CD4-positive, CD25-positive, alpha-beta regulatory T cell (primary cell): Measurements from ENCODE around the gene RNASE13. TPM values are rescaled to one million over a fixed set of nuclear protein-coding genes. Genes with fewer than 3 reads are reported as not detected.

Experiments
- ATAC-seq, 2 donors: fragments of 150-1000 bp; cut with Tn5 transposase; one replicate each; pipeline ENCODE4 v1.10.0; 2021; ENCODE audit warnings: low read depth in 2 of 2, moderate number of reproducible peaks in 2 of 2, moderate library complexity in 1 of 2
- DNase-seq, 3 donors: peaks; one replicate each; pipeline versions ENCODE4 v3.0.0 to v3.0.0-alpha.2; 2012 to 2022; ENCODE audit warnings: mixed read lengths in 1 of 3
- H3K27ac ChIP-seq: one replicate; pipeline ENCODE4 v1.7.0; 2013; ENCODE audit warnings: mild to moderate bottlenecking, low read length; ENCODE audit not compliant: insufficient read depth, poor library complexity, severe bottlenecking
- H3K27me3 ChIP-seq: one replicate; pipeline ENCODE4 v1.7.0; 2013; ENCODE audit warnings: low read length; ENCODE audit not compliant: control insufficient read depth, insufficient read depth
- H3K36me3 ChIP-seq: one replicate; pipeline ENCODE4 v1.7.0; 2013; ENCODE audit warnings: mild to moderate bottlenecking, low read length, moderate library complexity; ENCODE audit not compliant: control insufficient read depth, insufficient read depth
- H3K4me1 ChIP-seq: 2 replicates; pipeline ENCODE4 v1.7.0; 2013; ENCODE audit warnings: mild to moderate bottlenecking, low read length; ENCODE audit not compliant: insufficient read depth, control insufficient read depth, poor library complexity, severe bottlenecking
- H3K4me3 ChIP-seq: one replicate; pipeline ENCODE4 v1.7.0; 2013; ENCODE audit warnings: low read depth, mild to moderate bottlenecking, low read length, moderate library complexity
- H3K9me3 ChIP-seq, 2 experiments: 1 replicate in 1 of 2; 2 replicates in 1 of 2; pipeline ENCODE4 v1.7.0; 2013; ENCODE audit warnings: low read length in 2 of 2, mild to moderate bottlenecking in 1 of 2, moderate library complexity in 1 of 2; ENCODE audit not compliant: control insufficient read depth in 2 of 2
- H3K27ac Mint-ChIP-seq, 3 donors: one replicate each; pipeline ENCODE4 v1.8.0; 2020 to 2022; ENCODE audit warnings: mild to moderate bottlenecking in 3 of 3, mixed read lengths in 3 of 3, moderate library complexity in 2 of 3
- H3K27me3 Mint-ChIP-seq: one replicate; pipeline ENCODE4 v1.8.0; 2022; ENCODE audit warnings: mild to moderate bottlenecking, mixed read lengths
- H3K36me3 Mint-ChIP-seq: one replicate; pipeline ENCODE4 v1.8.0; 2020; ENCODE audit warnings: mixed read lengths
- H3K4me1 Mint-ChIP-seq, 4 donors: one replicate each; pipeline ENCODE4 v1.8.0; 2020 to 2022; ENCODE audit warnings: mixed read lengths in 4 of 4, mild to moderate bottlenecking in 1 of 4
- H3K4me3 Mint-ChIP-seq, 4 donors: one replicate each; pipeline ENCODE4 v1.8.0; 2020 to 2022; ENCODE audit warnings: mild to moderate bottlenecking in 4 of 4, mixed read lengths in 4 of 4, moderate library complexity in 3 of 4
- H3K9me3 Mint-ChIP-seq, 7 donors: one replicate each; pipeline ENCODE4 v1.8.0; 2020 to 2022; ENCODE audit warnings: mixed read lengths in 7 of 7, mild to moderate bottlenecking in 3 of 7, moderate library complexity in 2 of 7
- polyA plus RNA-seq, 4 donors: library from polyadenylated mRNA; unstranded; fragments of 300-500 nt; fragmentation: Illumina TruSeq; gene quantifications; one replicate each; pipeline ENCODE4 v1.2.3, GENCODE V29; 2021
- total RNA-seq: library from RNA; stranded (reverse); gene quantifications from one replicate; pipeline ENCODE4 v1.2.3, GENCODE V29; 2022

RNASE13 gene
- total and polyA plus RNA-seq, 5 donors from 2014 or later = not detected

DNA sequence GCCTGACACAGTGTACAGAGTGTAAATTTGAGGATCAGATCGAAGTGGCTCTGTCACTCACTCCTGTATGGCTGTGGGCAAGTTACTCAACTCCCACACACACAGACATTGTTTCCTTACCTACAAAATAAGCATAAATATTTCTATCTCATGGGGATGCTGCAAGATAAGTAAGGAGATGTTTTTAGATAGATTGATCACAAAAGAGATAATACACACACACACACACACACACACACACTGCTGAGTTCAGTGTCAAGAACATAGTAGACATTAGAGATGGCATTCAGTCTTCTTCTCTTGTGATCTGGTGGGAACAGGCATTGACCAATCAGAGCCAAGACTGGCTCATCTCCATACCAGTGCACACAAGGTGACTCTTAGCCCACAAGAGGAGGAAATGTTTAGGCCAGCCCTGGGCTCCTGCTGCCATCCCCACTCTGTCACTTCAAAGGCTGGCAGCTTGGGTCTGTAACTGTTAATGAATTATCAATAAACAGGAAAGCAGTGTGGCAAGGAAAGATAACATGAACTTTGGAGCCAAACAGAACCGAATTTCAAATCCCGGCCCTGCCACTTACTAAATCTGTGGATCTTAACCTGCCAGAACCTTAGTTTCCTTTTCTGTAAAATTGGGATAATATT lies 19.6 kb upstream of the RNASE13 start:
- Histone ChIP-seq H3K27ac (no peak overlapping the region), H3K36me3 (no peaks in the 10 kb centered on the region), H3K27me3 (peaks cover 4% of the 10 kb centered on the region), H3K9me3 (no peaks in the 10 kb centered on the region), H3K4me1 (no peaks in the 10 kb centered on the region), H3K4me3 (no peak overlapping the region)
- DNase-seq (no peak), ATAC-seq (no peak)
- H3K4me3 Mint-ChIP-seq = peak overlapping the region in 1 of 4 donors; percentile 44
- H3K27me3 Mint-ChIP-seq = peaks cover 17% of the 10 kb centered on the region
- H3K9me3 Mint-ChIP-seq = no peaks in the 10 kb centered on the region
- H3K4me1 Mint-ChIP-seq = no peaks in the 10 kb centered on the region
- H3K36me3 Mint-ChIP-seq = no peaks in the 10 kb centered on the region
- H3K27ac Mint-ChIP-seq = no peak overlapping the region

DNA sequence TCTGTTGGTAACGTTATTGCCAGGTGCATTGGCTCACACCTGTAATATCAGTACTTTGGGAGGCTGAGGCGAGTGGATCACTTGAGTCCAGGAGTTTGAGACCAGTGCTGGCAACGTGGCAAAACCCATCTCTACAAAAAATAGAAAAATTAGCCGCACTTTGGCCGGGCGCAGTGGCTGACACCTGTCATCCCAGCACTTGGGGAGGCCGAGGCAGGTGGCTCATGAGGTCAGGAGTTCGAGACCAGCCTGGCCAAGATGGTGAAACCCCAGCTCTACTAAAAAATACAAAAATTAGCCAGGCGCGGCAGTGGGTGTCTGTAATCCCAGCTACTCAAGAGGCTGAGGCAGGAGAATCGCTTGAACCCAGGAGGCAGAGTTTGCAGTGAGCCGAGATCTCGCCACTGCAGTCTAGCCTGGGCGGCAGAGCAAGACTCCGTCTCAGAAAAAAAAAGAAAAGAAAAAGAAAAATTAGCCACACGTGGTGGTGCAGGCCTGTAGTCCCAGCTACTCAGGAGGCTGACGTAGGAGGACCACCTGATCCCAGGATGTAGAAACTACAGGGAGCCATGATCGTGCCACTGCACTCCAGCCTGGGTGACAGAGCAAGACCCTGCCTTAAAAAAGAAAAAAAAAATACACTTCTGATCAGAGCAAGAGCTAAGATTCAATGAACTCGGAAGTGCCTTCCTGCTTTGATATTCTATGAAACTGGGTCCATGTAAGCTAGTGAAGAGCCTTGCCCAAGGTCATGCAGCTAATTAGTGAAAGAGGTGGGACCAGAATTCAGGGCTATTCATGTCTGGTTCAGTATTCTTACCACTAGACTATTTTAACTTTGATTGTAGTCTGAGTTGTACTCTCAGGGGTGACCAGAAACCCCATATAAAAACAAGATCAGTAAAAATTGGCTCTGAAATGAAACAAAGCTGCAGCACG lies 18.8 kb upstream of the RNASE13 start:
- DNase-seq = no peak
- Mint-ChIP-seq H3K4me3 (no peak overlapping the region), H3K27ac (no peak overlapping the region), H3K9me3 (no peaks in the 10 kb centered on the region), H3K36me3 (no peaks in the 10 kb centered on the region), H3K27me3 (peaks cover 15% of the 10 kb centered on the region), H3K4me1 (no peaks in the 10 kb centered on the region)
- ATAC-seq = no peak
- peaks cover 4% of the 10 kb centered on the region for H3K27me3 ChIP-seq
- H3K36me3 ChIP-seq = no peaks in the 10 kb centered on the region
- H3K9me3 ChIP-seq = no peaks in the 10 kb centered on the region
- no peaks in the 10 kb centered on the region for H3K4me1 ChIP-seq
- no peak overlapping the region for H3K4me3 ChIP-seq
- H3K27ac ChIP-seq = no peak overlapping the region

DNA sequence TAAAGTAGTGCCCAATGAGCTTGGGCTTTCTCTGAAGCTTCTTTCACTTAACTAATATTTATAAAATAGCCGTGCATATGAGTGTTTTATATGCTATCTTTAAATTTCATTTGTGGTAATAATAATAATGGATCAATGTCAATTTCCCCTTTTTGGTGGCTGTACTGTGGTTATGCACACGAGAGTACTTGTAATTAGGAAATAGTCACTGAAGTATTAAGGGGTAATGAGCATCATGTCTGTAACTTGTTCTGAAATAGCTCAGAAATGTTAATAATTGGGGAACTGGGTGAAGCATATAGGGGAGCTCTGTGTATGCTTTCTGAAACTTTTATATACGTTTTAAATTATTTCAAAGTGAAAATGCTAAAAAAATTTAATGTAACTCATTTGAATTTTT lies 16.0 kb upstream of the RNASE13 start:
- no peaks in the 10 kb centered on the region for H3K4me1 ChIP-seq
- H3K27ac ChIP-seq = no peak overlapping the region
- no peaks in the 10 kb centered on the region for H3K9me3 Mint-ChIP-seq
- peaks cover 12% of the 10 kb centered on the region for H3K27me3 ChIP-seq
- ATAC-seq (no peak), DNase-seq (no peak)
- peaks cover 26% of the 10 kb centered on the region for H3K27me3 Mint-ChIP-seq
- no peak overlapping the region for H3K27ac Mint-ChIP-seq
- H3K36me3 Mint-ChIP-seq = no peaks in the 10 kb centered on the region
- H3K4me1 Mint-ChIP-seq = no peaks in the 10 kb centered on the region
- H3K9me3 ChIP-seq = no peaks in the 10 kb centered on the region
- no peak overlapping the region for H3K4me3 ChIP-seq
- H3K36me3 ChIP-seq = no peaks in the 10 kb centered on the region
- H3K4me3 Mint-ChIP-seq = no peak overlapping the region

DNA sequence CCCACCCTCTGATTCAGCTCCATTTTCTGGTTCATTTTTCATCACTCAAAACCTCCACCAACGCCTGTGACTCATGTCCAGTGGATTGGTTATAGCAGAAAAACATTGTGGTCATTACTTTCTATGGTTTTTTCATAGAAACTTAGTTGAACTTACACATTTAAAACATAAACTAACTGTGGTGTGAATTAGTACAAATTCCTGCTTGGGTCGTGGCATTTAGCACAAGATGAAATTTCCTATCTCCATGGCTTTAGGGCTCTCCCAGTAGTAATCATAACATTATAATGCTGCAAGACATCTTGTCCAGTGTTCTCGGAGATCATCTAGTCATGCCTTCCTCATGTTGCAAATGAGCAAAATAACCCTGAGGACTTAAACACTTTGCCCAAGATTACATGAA lies 14.7 kb upstream of the RNASE13 start:
- H3K27me3 Mint-ChIP-seq = peaks cover 36% of the 10 kb centered on the region
- peaks cover 0 to 1% (median 0%) of the 10 kb centered on the region in 7 donors for H3K9me3 Mint-ChIP-seq
- peaks cover 0 to 6% (median 2%) of the 10 kb centered on the region in 4 donors for H3K4me1 Mint-ChIP-seq
- ATAC-seq (no peak), DNase-seq (no peak)
- H3K36me3 Mint-ChIP-seq = no peaks in the 10 kb centered on the region
- H3K4me3 Mint-ChIP-seq = no peak overlapping the region
- Histone ChIP-seq H3K36me3 (no peaks in the 10 kb centered on the region), H3K9me3 (no peaks in the 10 kb centered on the region), H3K27me3 (peaks cover 15% of the 10 kb centered on the region), H3K27ac (no peak overlapping the region), H3K4me1 (peaks cover 3% of the 10 kb centered on the region), H3K4me3 (no peak overlapping the region)
- H3K27ac Mint-ChIP-seq = no peak overlapping the region

DNA sequence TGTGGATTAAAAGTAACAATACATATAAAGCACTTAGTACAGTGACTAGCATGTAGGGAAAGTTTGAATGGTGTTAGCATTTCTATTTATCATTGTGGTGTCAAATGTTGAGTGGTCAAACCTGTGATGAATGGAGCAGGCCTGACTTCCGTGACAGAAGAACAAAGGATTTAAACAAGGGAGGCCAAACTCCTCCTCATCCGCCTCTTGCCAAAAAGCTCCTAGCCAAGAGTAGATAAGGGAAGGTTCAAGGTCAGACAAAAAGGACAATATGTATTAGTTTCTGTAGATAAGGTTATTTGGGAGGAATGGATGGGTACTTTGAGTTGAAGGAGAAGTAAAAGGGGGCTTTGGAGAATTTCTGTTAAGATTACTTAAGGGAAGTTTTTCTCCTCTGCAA lies 14.0 kb upstream of the RNASE13 start:
- H3K4me1 ChIP-seq = peaks cover 4% of the 10 kb centered on the region
- H3K4me1 Mint-ChIP-seq = peaks cover 0 to 8% (median 3%) of the 10 kb centered on the region in 4 donors
- H3K27ac ChIP-seq = no peak overlapping the region
- peaks cover 15% of the 10 kb centered on the region for H3K27me3 ChIP-seq
- peaks cover 36% of the 10 kb centered on the region for H3K27me3 Mint-ChIP-seq
- H3K36me3 Mint-ChIP-seq = no peaks in the 10 kb centered on the region
- H3K27ac Mint-ChIP-seq = no peak overlapping the region
- no peak overlapping the region for H3K4me3 ChIP-seq
- peaks cover 0 to 1% (median 0%) of the 10 kb centered on the region in 7 donors for H3K9me3 Mint-ChIP-seq
- no peaks in the 10 kb centered on the region for H3K36me3 ChIP-seq
- DNase-seq = no peak
- no peak overlapping the region for H3K4me3 Mint-ChIP-seq
- no peak for ATAC-seq
- H3K9me3 ChIP-seq = no peaks in the 10 kb centered on the region

- H3K27ac Mint-ChIP-seq = no peak overlapping the region
- Histone ChIP-seq H3K36me3 (no peaks in the 10 kb centered on the region), H3K4me3 (no peak overlapping the region), H3K9me3 (no peaks in the 10 kb centered on the region), H3K27ac (no peak overlapping the region), H3K4me1 (peaks cover 4% of the 10 kb centered on the region), H3K27me3 (peaks cover 15% of the 10 kb centered on the region)
- ATAC-seq (no peak), DNase-seq (no peak)
- H3K4me1 Mint-ChIP-seq = peaks cover 0 to 8% (median 3%) of the 10 kb centered on the region in 4 donors
- H3K9me3 Mint-ChIP-seq = peaks cover 0 to 1% (median 0%) of the 10 kb centered on the region in 7 donors
- no peak overlapping the region for H3K4me3 Mint-ChIP-seq
- H3K36me3 Mint-ChIP-seq = no peaks in the 10 kb centered on the region
- H3K27me3 Mint-ChIP-seq = peaks cover 39% of the 10 kb centered on the region
These were observed 12.8 kb upstream of the RNASE13 start for GRCh38 chr14:21047378-21047781.

GRCh38 chr14:21043974-21044618 lies 9.5 kb upstream of the RNASE13 start:
- H3K27ac ChIP-seq = no peak overlapping the region
- peak overlapping the region in 1 of 4 donors; percentile 21 for H3K4me3 Mint-ChIP-seq
- peaks cover 4% of the 10 kb centered on the region for H3K4me1 ChIP-seq
- H3K4me3 ChIP-seq = no peak overlapping the region
- peaks cover 13% of the 10 kb centered on the region for H3K27me3 ChIP-seq
- H3K36me3 Mint-ChIP-seq = no peaks in the 10 kb centered on the region
- H3K36me3 ChIP-seq = no peaks in the 10 kb centered on the region
- peaks cover 0 to 8% (median 3%) of the 10 kb centered on the region in 4 donors for H3K4me1 Mint-ChIP-seq
- H3K9me3 Mint-ChIP-seq = peaks cover 0 to 1% (median 0%) of the 10 kb centered on the region in 7 donors
- no peak overlapping the region for H3K27ac Mint-ChIP-seq
- ATAC-seq = no peak
- no peaks in the 10 kb centered on the region for H3K9me3 ChIP-seq
- no peak for DNase-seq
- H3K27me3 Mint-ChIP-seq = peaks cover 32% of the 10 kb centered on the region
